ENCODE results near the gene CD200R1L.

CD200R1L gene

DNA sequence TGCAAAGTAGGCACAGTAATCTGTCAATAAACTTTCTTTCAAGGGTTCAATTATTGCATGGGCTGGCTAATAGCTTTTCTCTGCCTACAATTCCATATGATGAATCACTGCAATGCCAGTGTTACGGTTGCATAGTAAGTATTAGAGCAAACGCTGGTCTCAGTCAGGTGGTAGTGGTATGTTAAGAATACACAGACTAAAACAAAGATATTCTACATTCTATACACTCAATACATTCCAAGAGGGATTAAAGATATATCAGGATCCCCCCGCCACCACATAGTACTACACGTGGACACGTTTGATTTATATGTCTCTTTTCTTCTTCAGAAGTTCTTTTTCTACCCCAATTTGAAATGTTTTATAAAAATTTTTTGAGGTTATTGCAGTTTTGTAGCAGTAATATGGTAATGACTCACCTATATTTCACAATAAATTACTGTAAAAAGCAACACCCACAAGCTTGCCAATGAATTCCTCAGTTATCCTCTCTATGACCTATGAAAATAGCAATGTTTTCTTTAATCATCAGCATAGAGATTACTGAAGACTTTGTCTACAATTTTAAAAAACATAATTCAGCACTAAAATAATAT lies 68.2 kb downstream of the CD200R1L start:
- no peak overlapping the region for H3K4me3 ChIP-seq (ENCODE audit: low read depth, low read length)
- TF ChIP-seq, protein P1, sequence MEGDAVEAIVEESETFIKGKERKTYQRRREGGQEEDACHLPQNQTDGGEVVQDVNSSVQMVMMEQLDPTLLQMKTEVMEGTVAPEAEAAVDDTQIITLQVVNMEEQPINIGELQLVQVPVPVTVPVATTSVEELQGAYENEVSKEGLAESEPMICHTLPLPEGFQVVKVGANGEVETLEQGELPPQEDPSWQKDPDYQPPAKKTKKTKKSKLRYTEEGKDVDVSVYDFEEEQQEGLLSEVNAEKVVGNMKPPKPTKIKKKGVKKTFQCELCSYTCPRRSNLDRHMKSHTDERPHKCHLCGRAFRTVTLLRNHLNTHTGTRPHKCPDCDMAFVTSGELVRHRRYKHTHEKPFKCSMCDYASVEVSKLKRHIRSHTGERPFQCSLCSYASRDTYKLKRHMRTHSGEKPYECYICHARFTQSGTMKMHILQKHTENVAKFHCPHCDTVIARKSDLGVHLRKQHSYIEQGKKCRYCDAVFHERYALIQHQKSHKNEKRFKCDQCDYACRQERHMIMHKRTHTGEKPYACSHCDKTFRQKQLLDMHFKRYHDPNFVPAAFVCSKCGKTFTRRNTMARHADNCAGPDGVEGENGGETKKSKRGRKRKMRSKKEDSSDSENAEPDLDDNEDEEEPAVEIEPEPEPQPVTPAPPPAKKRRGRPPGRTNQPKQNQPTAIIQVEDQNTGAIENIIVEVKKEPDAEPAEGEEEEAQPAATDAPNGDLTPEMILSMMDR (IDR thresholded peaks at IDR 0.05; ENCODE audit: control insufficient read depth, extremely low read depth, insufficient read depth) = no peak
- DNase-seq (ENCODE audit: low read depth) = no peak

DNA sequence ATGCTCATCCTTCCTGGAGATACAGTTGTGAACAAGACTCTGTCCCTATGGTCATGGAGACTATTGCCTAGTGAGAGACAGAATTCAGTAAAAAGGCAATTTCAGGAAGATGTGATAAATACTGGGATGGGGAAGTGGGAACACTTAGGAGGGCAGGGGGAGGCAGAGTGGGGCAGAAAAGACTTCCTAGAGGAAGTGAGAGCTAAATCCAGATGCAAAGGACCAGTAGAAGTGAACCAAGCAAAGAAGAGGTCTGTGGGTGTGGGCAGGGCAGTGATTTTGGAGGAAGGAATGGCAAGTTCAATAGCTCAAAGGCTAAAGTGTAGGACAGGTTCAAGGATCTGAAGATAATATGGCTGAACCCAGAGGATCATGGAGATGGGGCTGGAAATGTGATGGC lies 68.9 kb downstream of the CD200R1L start:
- TF ChIP-seq, protein P1 (IDR thresholded peaks at IDR 0.05; ENCODE audit: control insufficient read depth, extremely low read depth, insufficient read depth) = no peak
- H3K4me3 ChIP-seq (ENCODE audit: low read depth, low read length) = no peak overlapping the region
- DNase-seq (ENCODE audit: low read depth) = no peak

DNA sequence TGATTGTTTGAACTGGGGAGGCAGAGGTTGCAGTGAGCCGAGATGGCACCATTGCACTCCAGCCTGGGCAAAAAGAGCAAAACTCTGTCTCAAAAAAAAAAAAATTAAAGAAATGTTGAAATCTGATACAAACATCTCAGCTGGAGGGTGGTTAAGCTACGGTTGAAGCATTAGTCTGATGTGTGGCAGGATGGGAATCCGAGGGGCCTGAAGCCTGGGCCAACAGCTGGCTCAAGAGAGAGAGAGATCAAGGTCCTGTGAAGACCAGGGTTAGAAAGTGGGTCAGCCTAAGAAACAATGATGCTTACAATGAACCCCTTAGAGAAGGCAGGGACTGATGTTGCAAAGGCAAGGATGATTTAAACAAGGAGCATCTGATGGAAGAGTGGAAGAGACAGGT lies 69.8 kb downstream of the CD200R1L start:
- TF ChIP-seq, protein P1 (IDR thresholded peaks at IDR 0.05; ENCODE audit: control insufficient read depth, extremely low read depth, insufficient read depth) = no peak
- no peak overlapping the region for H3K4me3 ChIP-seq (ENCODE audit: low read depth, low read length)
- DNase-seq (ENCODE audit: low read depth) = no peak

- no peak for DNase-seq (ENCODE audit: low read depth)
- H3K4me3 ChIP-seq (ENCODE audit: low read depth, low read length) = no peak overlapping the region
These were observed 70.7 kb downstream of the CD200R1L start for GRCh38 chr3:112776000-112776399.

DNA sequence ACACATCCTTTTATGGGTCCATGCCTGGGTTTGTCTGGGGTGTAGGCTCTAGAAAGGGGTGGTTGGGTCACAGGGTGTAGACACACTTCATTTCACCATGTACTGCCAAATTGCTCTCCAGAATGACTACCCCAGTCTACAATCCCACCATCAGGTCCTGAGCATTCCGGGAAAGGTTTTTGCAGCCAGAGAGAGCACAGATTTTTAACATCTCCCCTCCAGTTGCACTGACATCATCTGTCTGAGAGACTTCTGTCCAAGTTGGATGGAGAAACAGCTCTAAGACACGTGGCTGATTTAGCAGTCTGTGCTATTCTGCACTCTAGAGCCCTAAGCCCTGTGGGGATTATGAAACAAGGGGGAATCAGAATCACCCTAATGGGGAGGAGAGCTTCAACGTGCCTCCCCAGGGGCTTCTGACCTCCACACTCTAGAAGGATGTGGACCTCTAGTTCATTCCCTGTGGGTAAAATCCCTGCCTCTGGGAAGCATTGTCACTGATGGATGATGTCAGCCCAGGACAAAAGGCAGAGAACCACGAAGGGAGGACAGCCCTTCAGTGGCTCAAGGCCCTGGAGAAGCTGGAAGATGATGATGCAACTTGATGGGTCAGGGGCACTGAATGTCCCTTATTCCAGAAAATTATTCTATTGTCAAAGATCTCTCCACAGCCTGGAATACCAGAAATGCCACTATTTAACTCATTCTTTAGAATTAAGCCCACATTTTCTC lies 71.5 kb downstream of the CD200R1L start:
- no peak for DNase-seq (ENCODE audit: low read depth)
- no peak overlapping the region for H3K4me3 ChIP-seq (ENCODE audit: low read depth, low read length)
- TF ChIP-seq, protein P1 (IDR thresholded peaks at IDR 0.05; ENCODE audit: control insufficient read depth, extremely low read depth, insufficient read depth) = no peak

More at GRCh38 chr3:112776000-112776399, 70.7 kb downstream of the CD200R1L start:
- TF ChIP-seq, protein P1 (IDR thresholded peaks at IDR 0.05; ENCODE audit: control insufficient read depth, extremely low read depth, insufficient read depth) = no peak

DNA sequence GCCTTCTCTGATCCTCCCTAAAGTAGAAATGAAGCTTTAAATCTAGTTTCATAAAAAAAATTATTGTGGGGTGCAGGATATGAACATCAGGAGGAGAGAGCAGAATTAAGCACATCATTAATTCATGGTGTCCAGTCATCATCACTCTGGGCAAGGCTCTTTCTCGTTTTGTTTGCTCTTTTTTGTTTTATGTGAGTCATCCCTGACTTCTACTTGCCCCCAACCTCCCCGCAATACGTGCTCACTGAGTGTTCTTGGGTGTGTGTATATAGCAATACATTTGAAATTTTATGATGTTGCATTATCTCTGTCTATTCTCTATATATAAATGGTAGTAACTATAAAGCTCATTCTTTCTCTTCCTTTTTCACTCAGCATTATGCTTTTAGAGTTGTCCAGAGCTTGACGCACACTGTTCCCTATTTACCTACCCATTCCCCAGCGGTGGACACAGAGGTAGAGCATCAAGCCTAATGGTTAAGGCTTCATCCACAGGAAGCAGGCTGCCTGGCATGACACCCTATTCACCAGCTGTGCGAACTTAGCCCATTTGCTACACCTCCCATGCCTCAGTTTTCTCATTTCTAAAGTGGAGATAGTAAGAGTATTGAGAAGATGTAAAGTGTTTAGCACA lies 72.3 kb downstream of the CD200R1L start:
- no peak for DNase-seq (ENCODE audit: low read depth)
- TF ChIP-seq, protein P1 (IDR thresholded peaks at IDR 0.05; ENCODE audit: control insufficient read depth, extremely low read depth, insufficient read depth) = no peak
- H3K4me3 ChIP-seq (ENCODE audit: low read depth, low read length) = no peak overlapping the region

Measured in LNCaP clone FGC (cell line).